ENCODE data around the gene APBA2.
A peak's percentile ranks its signal among the peaks of the same experiment; 100 is the strongest.

DNA sequence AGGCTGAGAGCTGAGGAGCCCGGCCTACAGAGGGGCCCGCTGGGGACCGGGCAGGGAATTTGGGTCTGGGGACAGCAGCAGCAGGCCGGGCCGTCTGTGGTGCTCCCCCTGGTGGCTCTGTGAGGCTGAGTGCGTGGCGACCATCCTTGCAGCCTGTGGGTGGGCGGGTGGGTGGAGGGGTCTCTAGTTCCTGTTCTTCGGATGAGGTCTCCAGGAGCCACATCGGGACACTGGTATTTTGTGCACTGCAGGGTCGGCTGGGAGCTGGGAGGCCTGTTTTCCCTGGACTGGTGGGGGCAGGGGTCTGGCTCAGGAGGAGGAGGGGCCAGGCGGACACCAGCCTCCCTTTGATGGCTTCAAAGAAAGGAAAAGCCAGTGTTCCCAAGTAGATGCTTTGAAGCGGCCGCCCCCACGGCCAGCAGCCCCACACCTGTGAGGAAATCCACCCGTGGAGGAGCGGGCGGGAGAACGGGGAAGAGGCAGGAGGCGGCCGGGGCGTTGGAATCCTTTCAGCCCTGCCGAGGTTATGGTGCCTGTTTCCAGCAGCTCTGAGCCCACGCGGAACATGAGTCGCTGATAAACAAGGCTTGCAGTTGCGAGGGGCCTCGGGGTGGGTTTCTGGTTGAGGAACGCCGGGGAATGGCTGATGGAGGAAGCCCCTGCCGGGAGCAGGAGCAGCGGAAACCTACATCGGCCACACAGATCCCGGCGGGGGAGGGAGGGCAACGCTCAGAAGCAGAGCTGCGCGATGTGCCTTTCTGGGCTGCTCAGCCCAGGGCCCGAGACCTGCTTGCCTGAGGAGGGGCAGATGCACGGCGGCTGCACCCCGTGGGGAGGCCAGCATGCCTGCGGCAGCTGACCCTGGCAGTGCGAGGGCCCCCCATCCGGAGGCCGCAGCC, 229.6 kb downstream of the APBA2 start:
- TF ChIP-seq CTCF (IDR thresholded peaks at IDR 0.05) (peak in 2 of 5 experiments; percentile 20 to 37), POLR2A (IDR thresholded peaks at IDR 0.05) (no peak), EP300 (IDR thresholded peaks at IDR 0.05) (no peak)

Measured in tibial nerve (tissue), 4 donors.